IMR-90 (cell line): ENCODE data around the gene ARL4A.
"Not testable (repeated sequence)": the region's sequence is repeated elsewhere in the genome, so short reads cannot be mapped to it uniquely, and the experiment has no call there.

Experiments used
- ELK1 ChIP-seq: fragments of 150-350 bp; IDR thresholded peaks from 2 replicates; pipeline ENCODE4 v1.6.1; 2016; ENCODE audit warnings: low read depth, mild to moderate bottlenecking, low read length, moderate library complexity, borderline replicate concordance
- FOS ChIP-seq: fragments of 150-350 bp; IDR thresholded peaks from 2 replicates; pipeline ENCODE4 v1.6.1; 2016; ENCODE audit warnings: low read depth, low read length
- MXI1 ChIP-seq: IDR thresholded peaks from 2 replicates; pipeline ENCODE4 v1.6.1; 2012; ENCODE audit warnings: low read depth, mild to moderate bottlenecking, low read length, moderate library complexity, borderline replicate concordance
- NFE2L2 ChIP-seq: fragments of 150-350 bp; IDR thresholded peaks from 2 replicates; pipeline ENCODE4 v1.6.1; 2016; ENCODE audit warnings: low read depth, mild to moderate bottlenecking, low read length
- POLR2A ChIP-seq: IDR thresholded peaks from 2 replicates; pipeline ENCODE4 v1.6.1; 2012; ENCODE audit warnings: mild to moderate bottlenecking, low read depth, low read length
- RAD21 ChIP-seq: IDR thresholded peaks from 2 replicates; pipeline ENCODE4 v1.6.1; 2012; ENCODE audit warnings: low read length, improper control_type of control experiment
- TF ChIP-seq, protein P1 (sequence below): conservative IDR thresholded peaks from 2 replicates; pipeline ENCODE4 v1.5.1; 2012; ENCODE audit warnings: mild to moderate bottlenecking, low read depth, low read length, improper control_type of control experiment
- TF ChIP-seq, protein P2 (sequence below): fragments of 150-350 bp; IDR thresholded peaks from 2 replicates; pipeline ENCODE4 v1.6.1; 2017; ENCODE audit warnings: mild to moderate bottlenecking, antibody characterized with exemption, low read length, low read depth

DNA sequence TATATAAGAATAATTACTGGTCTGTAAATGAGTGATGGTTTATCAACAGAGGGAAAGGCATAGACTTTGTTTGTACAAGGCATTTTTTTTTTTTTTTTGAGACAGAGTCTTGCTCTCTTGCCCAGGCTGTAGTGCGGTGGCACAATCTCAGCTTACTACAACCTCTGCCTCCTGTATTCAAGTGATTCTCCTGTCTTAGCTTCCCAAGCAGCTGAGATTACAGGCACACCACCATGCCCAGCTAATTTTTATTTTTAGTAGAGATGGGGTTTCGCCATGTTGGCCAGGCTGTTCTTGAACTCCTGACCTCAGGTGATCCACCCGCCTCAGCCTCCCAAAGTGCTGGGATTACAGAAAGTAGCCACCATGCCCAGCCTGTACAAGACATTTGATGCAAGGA is 4.0 kb downstream of the ARL4A start:
- TF ChIP-seq, protein P1, sequence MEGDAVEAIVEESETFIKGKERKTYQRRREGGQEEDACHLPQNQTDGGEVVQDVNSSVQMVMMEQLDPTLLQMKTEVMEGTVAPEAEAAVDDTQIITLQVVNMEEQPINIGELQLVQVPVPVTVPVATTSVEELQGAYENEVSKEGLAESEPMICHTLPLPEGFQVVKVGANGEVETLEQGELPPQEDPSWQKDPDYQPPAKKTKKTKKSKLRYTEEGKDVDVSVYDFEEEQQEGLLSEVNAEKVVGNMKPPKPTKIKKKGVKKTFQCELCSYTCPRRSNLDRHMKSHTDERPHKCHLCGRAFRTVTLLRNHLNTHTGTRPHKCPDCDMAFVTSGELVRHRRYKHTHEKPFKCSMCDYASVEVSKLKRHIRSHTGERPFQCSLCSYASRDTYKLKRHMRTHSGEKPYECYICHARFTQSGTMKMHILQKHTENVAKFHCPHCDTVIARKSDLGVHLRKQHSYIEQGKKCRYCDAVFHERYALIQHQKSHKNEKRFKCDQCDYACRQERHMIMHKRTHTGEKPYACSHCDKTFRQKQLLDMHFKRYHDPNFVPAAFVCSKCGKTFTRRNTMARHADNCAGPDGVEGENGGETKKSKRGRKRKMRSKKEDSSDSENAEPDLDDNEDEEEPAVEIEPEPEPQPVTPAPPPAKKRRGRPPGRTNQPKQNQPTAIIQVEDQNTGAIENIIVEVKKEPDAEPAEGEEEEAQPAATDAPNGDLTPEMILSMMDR = not testable (repeated sequence)
- not testable (repeated sequence) for TF ChIP-seq ELK1, MXI1, POLR2A, FOS, NFE2L2, RAD21
- TF ChIP-seq, protein P2, sequence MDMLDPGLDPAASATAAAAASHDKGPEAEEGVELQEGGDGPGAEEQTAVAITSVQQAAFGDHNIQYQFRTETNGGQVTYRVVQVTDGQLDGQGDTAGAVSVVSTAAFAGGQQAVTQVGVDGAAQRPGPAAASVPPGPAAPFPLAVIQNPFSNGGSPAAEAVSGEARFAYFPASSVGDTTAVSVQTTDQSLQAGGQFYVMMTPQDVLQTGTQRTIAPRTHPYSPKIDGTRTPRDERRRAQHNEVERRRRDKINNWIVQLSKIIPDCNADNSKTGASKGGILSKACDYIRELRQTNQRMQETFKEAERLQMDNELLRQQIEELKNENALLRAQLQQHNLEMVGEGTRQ = not testable (repeated sequence)
